GM21381 (cell line): ENCODE results near the gene MT4.

ENCODE experiments used
- ATAC-seq: cut with Tn5 transposase; IDR thresholded peaks from one replicate; pipeline ENCODE4 v1.9.1; 2021; ENCODE audit warnings: mild to moderate bottlenecking, moderate library complexity; ENCODE audit not compliant: unreplicated experiment

Gene MT4

GRCh38 chr16:56601325-56601724 is 36.5 kb downstream of the MT4 start:
- no peak for ATAC-seq

DNA sequence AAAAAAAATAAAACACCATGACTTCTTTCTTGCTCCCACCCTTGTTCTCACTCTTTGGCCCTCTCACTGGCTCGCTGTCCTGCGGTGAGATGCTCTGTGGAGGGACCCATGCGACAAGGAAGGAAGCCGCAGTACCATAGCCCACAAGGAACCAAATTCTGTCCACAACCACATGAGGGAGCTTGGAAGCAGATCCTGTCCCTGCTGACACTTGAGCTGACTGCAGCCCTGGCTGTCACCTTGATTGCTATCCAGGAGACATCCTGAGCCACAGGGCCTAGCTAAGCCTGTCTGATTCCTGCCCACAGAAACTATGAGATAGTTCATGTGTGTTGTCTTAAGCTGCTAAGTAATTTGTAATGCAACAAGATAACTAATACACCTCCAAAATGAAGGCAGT is 38.7 kb downstream of the MT4 start:
- ATAC-seq = no peak

GRCh38 chr16:56604966-56605365 is 40.1 kb downstream of the MT4 start:
- ATAC-seq = no peak

- no peak for ATAC-seq
Measured at GRCh38 chr16:56605475-56605874, 40.6 kb downstream of the MT4 start.

GRCh38 chr16:56606071-56606475 is 41.2 kb downstream of the MT4 start:
- ATAC-seq = no peak

DNA sequence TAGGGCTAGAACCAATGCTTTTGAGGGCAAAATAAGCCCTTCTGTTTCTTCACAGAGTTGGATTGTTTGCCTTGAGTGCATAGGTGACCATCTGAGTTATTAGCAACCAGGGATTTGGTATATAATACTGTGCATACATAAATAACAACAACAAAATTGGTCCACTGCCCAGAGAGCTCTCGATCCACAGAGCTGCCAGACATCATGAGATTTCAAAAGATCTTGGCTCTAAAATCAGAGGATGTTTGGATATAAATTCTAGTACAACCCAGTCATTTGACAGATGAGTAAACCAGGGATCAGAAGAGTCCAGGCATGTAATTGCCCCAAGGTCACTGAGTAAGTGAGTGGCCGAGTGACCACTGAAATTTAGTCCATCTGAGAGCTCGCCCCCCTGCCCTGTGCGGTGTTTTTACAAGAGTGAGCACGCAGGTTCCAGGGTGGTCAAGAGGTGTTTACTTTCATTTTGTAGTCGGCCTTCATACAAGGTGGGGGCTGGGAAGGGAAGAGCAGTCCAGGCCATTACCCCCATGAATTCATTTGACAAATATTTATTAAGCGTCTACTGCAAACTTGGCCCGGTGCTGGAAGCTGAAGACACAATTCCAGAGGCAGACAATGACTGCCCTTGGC is 41.7 kb downstream of the MT4 start:
- ATAC-seq = no peak

DNA sequence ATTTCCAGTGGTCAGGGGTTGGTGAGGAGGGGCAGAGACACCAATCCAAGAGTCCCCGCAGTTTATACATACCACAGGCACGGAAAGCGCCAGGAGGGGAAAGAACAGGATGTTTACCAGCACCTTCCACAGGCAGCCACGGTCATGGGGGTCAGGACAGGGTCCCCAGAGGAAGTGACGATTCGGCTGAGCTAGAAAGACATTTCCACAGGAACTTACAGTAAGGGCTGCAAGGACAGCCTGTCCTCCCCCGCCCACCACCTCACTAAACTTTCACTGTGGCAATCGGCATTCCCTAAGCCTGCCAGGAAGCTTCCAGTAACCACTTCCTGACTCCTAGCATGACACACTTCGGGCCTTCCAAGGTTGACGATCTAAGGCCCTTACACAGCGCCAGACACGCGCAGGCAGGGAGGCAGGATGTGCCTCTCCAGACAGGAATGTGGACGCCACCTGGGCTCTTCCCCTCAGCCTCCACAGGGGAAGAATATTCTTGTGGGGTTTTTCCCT is 42.3 kb downstream of the MT4 start:
- ATAC-seq = no peak

GRCh38 chr16:56607675-56608042 is 42.8 kb downstream of the MT4 start:
- no peak for ATAC-seq

GRCh38 chr16:56608043-56608875 is 43.4 kb downstream of the MT4 start, which contains the start of gene MT2A:
MT2A (plus strand) TSS chr16:56608584; CDS start chr16:56608656, 72 bp downstream.
- peak; percentile 85 for ATAC-seq

GRCh38 chr16:56608876-56609462 is 44.1 kb downstream of the MT4 start:
- ATAC-seq = no peak

GRCh38 chr16:56609463-56609921 is 44.6 kb downstream of the MT4 start:
- peak; percentile 38 for ATAC-seq

GRCh38 chr16:56610017-56610608 is 45.2 kb downstream of the MT4 start:
- ATAC-seq = no peak

- ATAC-seq = no peak
Measured at GRCh38 chr16:56610609-56611111, 45.8 kb downstream of the MT4 start.

DNA sequence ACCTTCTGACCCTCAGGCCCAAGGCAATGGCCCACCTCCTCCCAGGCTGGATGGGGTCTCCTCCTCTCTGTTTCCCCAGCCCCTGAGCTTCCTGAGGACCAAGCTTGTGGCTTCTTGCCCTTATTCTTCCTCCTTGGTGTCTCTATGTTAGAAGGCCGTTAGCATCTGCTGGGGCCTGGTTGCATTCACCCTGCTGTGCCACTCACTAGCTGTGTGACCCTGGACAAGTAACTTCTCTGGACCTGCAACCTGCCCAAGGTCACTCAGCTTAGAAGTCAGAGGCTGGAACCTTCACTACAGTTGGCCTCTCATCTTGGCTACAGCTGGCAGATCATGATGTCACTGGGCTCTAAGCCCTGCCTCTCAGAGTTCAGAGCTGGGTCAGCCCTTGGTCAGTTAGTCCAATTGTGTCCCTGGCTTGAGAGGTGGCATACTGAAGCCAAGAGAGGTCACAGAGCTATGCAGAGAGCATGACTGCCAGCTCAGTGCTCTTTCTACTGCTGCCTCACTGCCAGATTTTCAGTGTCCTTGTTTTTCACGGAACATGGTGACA is 46.5 kb downstream of the MT4 start:
- no peak for ATAC-seq

DNA sequence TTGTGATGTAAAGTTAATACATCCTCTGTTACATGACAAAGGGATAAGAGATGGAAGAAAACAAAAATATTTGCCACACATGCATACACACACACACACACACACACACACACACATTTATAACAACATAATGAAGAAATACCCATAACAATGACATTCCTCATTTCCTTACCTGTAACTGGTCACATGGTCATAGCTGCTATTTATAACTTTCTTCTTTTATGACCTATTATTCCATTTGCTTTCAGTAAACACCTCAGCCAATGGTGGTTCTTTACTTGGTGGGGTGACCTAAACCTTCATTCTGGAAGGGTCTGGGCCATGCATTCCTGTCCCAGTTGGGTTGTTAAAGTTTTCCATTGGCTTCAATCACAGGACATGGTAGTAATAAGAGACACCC is 48.8 kb downstream of the MT4 start:
- no peak for ATAC-seq

GRCh38 chr16:56614549-56614991 is 49.7 kb downstream of the MT4 start:
- ATAC-seq = no peak

DNA sequence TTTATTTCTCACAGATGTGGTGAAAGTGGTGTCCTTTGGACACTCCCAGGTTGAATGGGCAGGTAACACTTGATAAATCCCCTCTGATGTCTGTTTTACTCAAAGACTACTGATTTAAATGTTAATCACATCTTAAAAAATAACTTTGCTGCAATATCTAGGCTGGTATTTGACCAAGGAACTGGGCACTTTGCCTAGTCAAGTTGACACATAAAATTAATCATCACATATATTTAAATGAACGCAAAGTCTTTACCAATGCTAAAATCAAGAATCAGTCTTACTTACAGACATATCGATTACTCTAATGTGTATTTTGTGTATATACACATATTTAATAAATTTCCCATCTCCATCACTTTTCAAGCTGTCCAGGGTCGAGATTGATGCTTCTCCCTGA is 50.5 kb downstream of the MT4 start:
- no peak for ATAC-seq

DNA sequence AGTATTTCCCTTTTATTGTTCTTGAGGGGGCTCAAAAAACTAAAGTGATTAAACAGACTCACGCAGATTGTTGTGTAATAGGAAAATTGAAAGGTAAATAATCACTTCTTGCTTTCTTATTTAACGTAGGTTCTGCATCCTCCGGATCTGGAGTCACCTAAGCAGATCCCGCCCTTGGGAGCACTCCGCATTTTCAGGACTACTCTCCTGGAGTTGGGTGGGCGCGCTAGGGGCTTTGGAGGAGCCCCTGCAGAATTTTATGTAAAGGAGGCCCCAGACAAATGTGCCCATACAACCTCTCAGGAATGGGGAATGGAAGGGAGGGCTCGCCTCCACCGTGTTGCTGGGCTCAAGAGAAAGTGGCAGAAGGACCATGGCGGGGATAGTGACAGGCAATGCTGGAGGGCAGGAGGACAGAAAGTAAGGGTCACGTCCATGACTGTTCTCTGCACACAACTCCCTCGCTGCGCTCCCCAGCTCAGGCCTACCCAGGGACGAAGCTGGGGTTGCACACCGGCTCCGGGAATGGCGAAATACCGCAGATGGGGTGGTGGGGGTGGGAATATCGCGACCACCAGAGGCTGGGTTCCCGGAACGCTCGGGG is 51.8 kb downstream of the MT4 start:
- no peak for ATAC-seq

GRCh38 chr16:56617212-56618085 is 52.6 kb downstream of the MT4 start:
- no peak for ATAC-seq
